ENCODE data around the gene SNAPC2.

SNAPC2 gene

GRCh38 chr19:7971553-7972520 lies 51.7 kb downstream of the SNAPC2 start:
- DNase-seq, result no peak

Measured in activated effector memory CD4-positive, alpha-beta T cell treated with Interleukin-2 at 50 U/mL for 16 hours (primary cell).